ENCODE data around the gene BRINP3.
"Not testable (repeated sequence)": the region's sequence is repeated elsewhere in the genome, so short reads cannot be mapped to it uniquely, and the experiment has no call there.

Gene BRINP3

GRCh38 chr1:190175320-190175719 is 302.3 kb downstream of the BRINP3 start:
- no peak for DNase-seq

- no peak for DNase-seq
Measured at GRCh38 chr1:190172651-190173430, 304.8 kb downstream of the BRINP3 start.

GRCh38 chr1:190170321-190170720 is 307.3 kb downstream of the BRINP3 start:
- no peak for DNase-seq

- no peak for DNase-seq
Measured at GRCh38 chr1:190169311-190170067, 308.2 kb downstream of the BRINP3 start.

DNA sequence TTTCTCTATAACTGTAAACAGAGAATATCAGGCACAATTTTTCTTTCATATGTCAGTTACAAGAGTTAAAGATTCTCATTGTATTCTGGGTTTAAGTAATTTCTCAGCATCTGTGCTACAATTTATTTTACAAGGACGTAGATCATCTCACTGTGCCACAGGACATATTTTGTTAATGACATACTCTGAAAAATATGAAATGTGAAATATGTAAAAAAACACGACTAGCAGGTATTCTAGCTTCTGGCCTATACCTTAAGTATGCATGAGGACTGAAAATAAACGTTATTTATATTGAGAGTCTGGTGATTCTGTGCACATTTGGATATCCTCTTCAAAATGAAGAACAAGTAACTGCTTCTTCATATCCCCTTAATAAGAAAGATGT is 308.8 kb downstream of the BRINP3 start:
- DNase-seq = no peak

DNA sequence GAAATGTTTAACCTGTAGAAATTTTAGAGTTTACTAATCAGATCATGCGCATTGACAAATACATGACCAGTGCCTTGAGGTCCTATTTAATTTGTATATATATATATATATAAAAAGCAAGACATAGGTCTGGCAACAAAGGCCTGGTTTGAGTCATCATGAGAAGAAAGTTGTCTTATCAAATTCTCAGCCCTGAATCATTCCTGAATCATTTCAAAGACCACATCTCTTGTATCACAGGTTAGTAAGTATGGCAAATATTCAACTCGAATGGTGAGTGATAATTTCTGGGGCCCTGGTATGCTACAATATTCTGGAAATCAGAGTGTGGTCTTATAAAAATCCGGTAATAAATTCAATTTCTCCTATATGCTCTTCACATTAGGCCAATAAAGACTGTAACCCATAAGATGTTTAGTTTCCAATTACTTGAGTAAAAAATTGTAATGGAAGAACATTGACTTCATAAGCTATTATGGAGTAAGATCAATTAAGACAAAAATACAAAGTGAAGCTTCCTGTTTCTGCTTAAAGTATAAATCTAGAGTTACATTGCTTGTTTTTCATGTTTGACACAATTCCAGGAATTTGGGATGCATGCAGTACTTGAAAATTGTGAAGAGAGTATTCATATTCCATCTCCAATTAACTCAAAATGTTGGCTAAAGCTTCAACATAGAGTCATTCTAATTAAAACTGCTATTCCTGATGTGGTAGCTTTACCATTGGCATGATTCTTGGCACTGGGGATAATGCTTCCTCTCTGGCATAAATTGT is 309.4 kb downstream of the BRINP3 start:
- DNase-seq = no peak

GRCh38 chr1:190159146-190159545 is 318.5 kb downstream of the BRINP3 start:
- DNase-seq = no peak

DNA sequence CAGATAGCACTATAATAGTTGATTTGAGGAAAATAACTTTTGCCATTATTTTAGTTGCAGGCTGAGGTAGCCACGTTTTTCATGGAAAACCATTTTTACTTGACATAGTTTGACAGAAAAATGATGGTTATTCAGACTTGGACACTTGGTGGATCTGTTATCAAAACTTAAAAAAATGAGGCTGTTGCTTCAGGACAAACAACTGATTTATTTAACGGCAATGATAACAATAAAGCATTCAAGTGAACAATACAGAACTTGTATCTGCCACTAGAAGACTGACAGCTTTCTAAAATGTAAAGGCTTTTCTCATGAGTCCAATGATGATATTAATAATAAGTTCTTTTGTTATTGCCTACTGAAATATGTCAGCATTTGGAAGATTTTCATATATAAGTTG is 322.9 kb downstream of the BRINP3 start:
- DNase-seq = no peak

DNA sequence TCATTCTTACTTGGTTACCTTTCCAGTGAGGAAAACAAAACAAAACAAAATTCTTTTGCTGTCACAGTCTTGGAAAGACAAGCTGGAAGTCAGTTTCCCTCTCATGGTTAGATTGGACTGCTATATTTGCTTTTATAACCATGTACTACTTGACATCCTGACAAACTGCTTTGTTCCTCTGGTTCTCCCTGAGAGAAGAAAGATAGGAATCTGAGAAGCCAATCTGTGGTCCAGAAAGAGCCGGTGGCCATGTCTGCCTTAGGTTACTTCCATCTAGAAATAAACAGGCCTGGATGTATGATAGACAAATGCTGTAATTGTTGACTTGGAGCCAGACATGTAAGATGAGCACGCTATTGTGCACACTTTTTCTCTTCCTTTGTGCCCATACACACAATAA is 330.0 kb downstream of the BRINP3 start:
- DNase-seq = no peak

- no peak for DNase-seq
Measured at GRCh38 chr1:190144650-190145049, 333.0 kb downstream of the BRINP3 start.

DNA sequence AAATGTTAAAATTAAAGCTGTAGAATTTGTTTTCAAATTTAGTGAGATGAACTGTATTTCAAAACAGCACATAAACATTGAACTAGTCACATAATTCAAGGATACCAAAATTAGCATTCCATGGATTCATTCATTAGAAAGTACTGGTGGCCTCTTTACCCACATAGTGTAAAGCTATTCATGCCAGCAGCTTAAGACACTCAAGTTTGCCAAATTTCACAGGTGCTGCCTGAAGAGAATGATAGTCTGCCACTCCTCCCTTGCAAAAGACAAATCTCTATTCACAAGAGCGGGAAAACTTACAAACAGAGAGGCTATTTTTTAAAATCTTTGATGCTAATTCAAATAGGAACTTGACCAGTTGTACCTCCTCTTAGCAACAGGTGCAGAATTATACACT is 337.0 kb downstream of the BRINP3 start:
- DNase-seq = no peak

DNA sequence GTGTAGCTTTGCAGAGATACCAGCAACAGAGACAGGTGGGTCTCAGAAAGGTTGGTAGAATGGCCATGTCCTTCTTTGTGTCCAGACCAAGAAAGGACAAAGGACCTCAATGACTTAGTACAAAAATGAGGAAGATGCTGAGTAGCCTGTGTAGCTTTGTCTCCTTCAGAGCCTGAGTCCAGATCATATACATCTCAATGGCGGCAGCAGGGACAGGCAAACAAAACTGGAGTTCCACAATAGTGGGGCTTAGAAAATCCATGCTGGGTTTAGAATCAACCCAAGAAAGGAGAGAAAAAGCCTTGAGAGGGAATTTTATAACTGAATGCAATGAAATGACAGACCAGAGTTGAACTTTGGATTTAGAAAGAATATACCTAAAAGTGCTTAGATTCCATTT is 339.0 kb downstream of the BRINP3 start:
- no peak for DNase-seq

DNA sequence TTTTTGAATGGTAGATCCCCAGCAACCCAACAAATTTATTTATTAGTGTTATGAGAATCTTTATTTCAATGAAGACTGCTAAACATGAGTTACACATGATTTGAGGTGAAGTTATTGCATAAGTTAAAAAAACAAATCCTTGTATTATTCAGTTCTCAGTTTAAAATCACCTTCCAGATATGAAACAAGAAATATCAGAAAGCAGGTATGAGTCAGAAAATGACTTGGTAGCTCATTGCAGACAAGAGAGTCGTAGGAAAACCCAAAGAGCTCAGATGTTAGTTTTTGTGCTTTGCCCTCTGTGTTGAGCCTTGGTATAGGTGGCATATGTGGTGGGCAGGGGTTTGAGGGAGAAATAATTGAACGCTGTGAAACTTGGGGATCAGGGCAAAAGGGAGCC is 339.4 kb downstream of the BRINP3 start:
- no peak for DNase-seq

DNA sequence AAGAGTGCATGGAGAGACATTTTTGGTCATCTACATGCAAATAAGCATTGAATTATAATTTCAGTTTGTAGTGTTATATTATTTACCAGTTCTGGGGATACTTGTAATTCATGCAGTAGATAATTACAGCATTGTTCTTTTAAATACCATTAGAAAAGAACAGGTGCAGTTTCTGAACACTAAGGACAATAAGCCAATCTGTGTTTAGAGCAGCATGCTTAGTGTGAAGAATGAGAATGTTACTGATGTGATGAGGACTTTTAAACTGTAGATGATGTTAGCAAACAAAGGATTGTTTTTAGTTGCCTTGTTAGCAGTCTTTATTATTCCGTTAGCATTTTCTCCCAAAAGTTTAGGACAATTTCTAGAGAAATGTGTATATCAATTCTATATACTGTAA is 348.3 kb downstream of the BRINP3 start:
- no peak for DNase-seq

GRCh38 chr1:190126728-190127127 is 350.9 kb downstream of the BRINP3 start:
- DNase-seq = no peak

DNA sequence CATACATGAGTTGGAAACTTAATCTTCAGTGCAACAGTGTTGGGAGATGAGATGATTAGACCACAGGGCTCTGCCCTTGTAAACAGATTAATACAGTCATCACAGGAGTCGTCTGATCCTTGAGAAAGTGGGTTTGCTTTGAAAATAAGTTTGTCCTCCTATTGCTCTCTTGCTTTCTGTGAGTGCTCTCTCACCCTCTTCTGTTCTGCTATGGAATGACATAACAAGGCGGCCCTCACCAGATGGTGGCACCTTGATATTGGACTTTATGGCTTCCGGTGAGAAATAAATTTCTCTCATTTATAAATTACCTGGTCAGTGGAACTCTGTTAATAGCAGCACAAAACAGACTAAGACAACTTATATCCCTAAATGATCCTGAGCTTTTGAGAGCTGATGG is 353.6 kb downstream of the BRINP3 start:
- no peak for DNase-seq

DNA sequence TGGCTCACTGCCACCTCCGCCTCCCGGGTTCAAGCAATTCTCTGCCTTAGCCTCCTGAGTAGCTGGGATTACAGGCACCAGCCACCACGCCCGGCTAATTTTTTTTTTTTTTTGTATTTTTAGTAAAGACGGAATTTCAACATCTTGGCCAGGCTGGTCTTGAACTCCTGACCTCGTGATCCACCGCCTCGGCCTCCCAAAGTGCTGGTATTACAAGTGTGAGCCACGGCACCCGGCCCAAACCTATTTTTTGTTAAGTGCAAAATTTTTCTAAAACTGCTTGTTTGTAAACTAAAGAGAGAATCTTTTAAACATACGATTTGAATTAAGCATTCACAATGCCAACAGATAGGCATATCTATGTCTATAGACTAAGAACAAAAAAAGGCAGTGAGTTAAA is 357.1 kb downstream of the BRINP3 start:
- not testable (repeated sequence) for DNase-seq

- DNase-seq = no peak
Measured at GRCh38 chr1:190119683-190120082, 358.0 kb downstream of the BRINP3 start.

DNA sequence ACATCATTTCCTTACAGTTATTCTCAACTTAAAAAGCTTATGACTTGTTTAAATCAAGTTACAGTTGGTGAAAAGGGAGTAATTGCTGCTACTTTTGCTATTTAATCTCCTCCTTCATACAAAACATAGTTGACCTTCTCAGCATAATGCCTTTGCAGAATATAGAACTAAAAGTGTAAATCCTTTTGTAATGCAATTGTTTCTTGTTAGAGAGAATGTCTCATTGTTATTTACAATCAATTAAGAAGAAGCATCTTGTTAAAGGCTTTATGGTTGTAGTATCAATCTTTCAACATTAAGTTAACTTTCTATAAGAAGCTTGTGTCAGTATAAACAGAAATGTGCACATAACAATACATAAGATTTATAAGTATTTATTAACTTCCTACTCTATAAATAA is 360.7 kb downstream of the BRINP3 start:
- DNase-seq = no peak

DNA sequence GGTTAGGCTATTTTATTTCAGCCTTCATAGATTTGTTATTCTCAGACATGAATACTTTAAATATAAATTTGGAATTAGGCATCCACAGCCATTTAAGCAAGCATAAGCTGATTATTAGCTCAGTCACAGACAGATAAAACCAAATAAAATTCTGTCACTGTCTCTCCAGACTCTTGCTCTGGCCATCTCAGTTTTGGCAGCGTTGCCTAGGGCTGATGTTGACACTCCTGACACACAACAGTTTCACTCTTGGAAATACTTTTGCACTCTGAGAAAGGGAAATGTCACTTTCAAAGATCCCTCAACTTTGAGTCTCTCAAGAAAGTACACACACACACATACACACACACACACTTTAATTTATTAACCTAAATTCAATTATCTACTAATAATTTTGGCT is 372.7 kb downstream of the BRINP3 start:
- no peak for DNase-seq

- DNase-seq = no peak
Measured at GRCh38 chr1:190102757-190103326, 374.8 kb downstream of the BRINP3 start.

- DNase-seq = no peak
Measured at GRCh38 chr1:190101756-190102155, 375.9 kb downstream of the BRINP3 start.

GRCh38 chr1:190098756-190099155 is 378.9 kb downstream of the BRINP3 start:
- DNase-seq = no peak

Measured in CD4-positive, alpha-beta T cell treated with Interleukin-4 for 1 hour (primary cell).